Small intestine (tissue), 7 donors: ENCODE data around the gene TLR9. TPM values are rescaled to one million over a fixed set of nuclear protein-coding genes. Genes with fewer than 3 reads are reported as not detected.
A peak's percentile ranks its signal among the peaks of the same experiment; 100 is the strongest.
"Not testable (repeated sequence)": the region's sequence is repeated elsewhere in the genome, so short reads cannot be mapped to it uniquely, and the experiment has no call there.

Source experiments
- DNase-seq, 2 donors: peaks; one replicate each; pipeline versions ENCODE4 v3.0.0 to v3.0.0-alpha.2; 2013
- FAIRE-seq: peaks from 2 replicates; lab custom pipeline; 2012; peaks lifted over from hg19 to GRCh38; lab: Jason Lieb, UNC
- H3K27ac ChIP-seq, 3 donors: one replicate each; pipeline ENCODE4 v1.5.1; 2013; ENCODE audit warnings: low read length in 2 of 3, mild to moderate bottlenecking in 2 of 3, control low read depth in 1 of 3, inconsistent platforms in 1 of 3, low read depth in 1 of 3, moderate library complexity in 1 of 3
- H3K27me3 ChIP-seq, 3 donors: one replicate each; pipeline ENCODE4 v1.6.1; 2013; ENCODE audit warnings: low read length in 3 of 3, inconsistent platforms in 1 of 3; ENCODE audit not compliant: control insufficient read depth in 3 of 3, insufficient read depth in 3 of 3
- H3K36me3 ChIP-seq, 3 donors: one replicate each; pipeline ENCODE4 v1.6.1; 2013; ENCODE audit warnings: low read length in 3 of 3, inconsistent platforms in 1 of 3, low read depth in 1 of 3, mild to moderate bottlenecking in 1 of 3, moderate library complexity in 1 of 3; ENCODE audit not compliant: control insufficient read depth in 3 of 3, insufficient read depth in 2 of 3
- H3K4me1 ChIP-seq, 3 donors: one replicate each; pipeline ENCODE4 v1.6.1; 2013; ENCODE audit warnings: low read length in 2 of 3, inconsistent platforms in 1 of 3, low read depth in 1 of 3, mild to moderate bottlenecking in 1 of 3, moderate library complexity in 1 of 3; ENCODE audit not compliant: control insufficient read depth in 3 of 3, insufficient read depth in 2 of 3
- H3K4me3 ChIP-seq, 3 donors: one replicate each; pipeline ENCODE4 v1.5.1; 2013; ENCODE audit warnings: low read length in 3 of 3, control low read depth in 1 of 3, inconsistent platforms in 1 of 3, low read depth in 1 of 3, mild to moderate bottlenecking in 1 of 3, moderate library complexity in 1 of 3
- H3K9me3 ChIP-seq, 2 donors: one replicate each; pipeline ENCODE4 v1.6.1; 2013; ENCODE audit warnings: low read depth in 1 of 2, low read length in 1 of 2; ENCODE audit not compliant: control insufficient read depth in 2 of 2, insufficient read depth in 1 of 2
- WGBS, 3 donors: extraction: QIAGEN DNeasy Blood & Tissue Kit; methylation state at CpG; one replicate each; pipeline ENCODE4 v1.1.7; 2013; 5-methylcytosine and 5-hydroxymethylcytosine counted together
- polyA plus RNA-seq, 4 donors: library from polyadenylated mRNA; stranded (reverse) in 3 of 4; unstranded in 1 of 4; fragments of 200-250 nt in 3 of 4; fragments of 120-200 nt in 1 of 4; gene quantifications; one replicate each; pipeline versions ENCODE4 v1.2.1 to v1.2.3, GENCODE V29; 2013
- donor health status: healthy with polysubstance abuse.
- donor health status: control.
- donor health status: control.
- donor health status: Bipolar disorder and iron deficiency.
- donor health status: healthy.

The TLR9 gene
- polyA plus RNA-seq, 4 donors, result 0.12 to 0.30 TPM; not detected in 2

DNA sequence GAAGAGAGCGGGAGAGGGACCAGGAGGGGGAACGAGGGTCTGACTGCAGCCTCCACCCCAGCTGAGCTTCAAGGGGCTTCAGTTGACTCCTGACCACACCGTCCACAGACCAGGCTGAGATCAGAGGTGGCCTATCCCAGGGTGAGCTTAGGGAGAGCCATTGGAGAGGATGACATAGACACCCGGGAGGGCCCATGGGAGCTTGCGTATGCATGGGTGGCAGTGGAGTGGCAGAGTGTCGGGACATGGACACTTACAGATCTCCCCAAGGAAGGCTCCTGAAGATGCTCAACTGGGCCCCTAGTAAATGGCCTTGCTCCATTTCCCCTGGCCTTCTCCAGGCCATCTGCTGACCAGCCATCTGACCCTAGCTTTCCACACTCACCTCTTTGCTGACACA lies 40.1 kb downstream of the TLR9 start:
- WGBS, 3 donors, result 93 to 95% (median 93%) methylated on average over 6 of the region's 6 CpGs
- DNase-seq, result no peak
- no peaks in the 10 kb centered on the region for H3K36me3 ChIP-seq
- no peaks in the 10 kb centered on the region for H3K9me3 ChIP-seq
- H3K4me1 ChIP-seq, result peaks cover 0 to 29% (median 2%) of the 10 kb centered on the region in 3 donors
- FAIRE-seq, result no peak
- no peaks in the 10 kb centered on the region for H3K27me3 ChIP-seq
- H3K27ac ChIP-seq, result no peak overlapping the region
- no peak overlapping the region for H3K4me3 ChIP-seq

DNA sequence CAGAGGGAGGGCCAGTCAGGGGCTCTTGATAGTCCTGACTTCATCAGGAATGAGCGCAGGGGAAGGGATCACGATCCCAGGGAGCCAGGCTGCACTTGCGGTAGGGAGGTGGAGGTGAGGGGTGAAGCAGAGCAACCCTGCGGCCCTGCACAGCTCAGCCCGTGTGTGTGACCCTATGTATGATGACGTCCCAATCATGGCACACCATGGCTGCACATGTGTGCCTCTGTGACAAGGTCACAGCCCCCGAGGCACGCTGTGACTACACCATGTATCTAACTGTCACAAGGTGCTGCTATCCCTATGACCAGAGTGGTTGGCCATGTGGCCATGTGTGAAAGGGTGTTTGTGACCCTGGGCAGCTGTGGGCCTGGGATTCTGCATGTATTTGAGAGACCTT lies 40.8 kb downstream of the TLR9 start:
- H3K4me3 ChIP-seq, result no peak overlapping the region
- 90 to 91% (median 91%) methylated on average over 8 of the region's 8 CpGs for WGBS, 3 donors
- no peak overlapping the region for H3K27ac ChIP-seq
- peaks cover 0 to 26% (median 2%) of the 10 kb centered on the region in 3 donors for H3K4me1 ChIP-seq
- H3K9me3 ChIP-seq, result no peaks in the 10 kb centered on the region
- no peaks in the 10 kb centered on the region for H3K36me3 ChIP-seq
- FAIRE-seq (no peak), DNase-seq (no peak)
- H3K27me3 ChIP-seq, result no peaks in the 10 kb centered on the region

DNA sequence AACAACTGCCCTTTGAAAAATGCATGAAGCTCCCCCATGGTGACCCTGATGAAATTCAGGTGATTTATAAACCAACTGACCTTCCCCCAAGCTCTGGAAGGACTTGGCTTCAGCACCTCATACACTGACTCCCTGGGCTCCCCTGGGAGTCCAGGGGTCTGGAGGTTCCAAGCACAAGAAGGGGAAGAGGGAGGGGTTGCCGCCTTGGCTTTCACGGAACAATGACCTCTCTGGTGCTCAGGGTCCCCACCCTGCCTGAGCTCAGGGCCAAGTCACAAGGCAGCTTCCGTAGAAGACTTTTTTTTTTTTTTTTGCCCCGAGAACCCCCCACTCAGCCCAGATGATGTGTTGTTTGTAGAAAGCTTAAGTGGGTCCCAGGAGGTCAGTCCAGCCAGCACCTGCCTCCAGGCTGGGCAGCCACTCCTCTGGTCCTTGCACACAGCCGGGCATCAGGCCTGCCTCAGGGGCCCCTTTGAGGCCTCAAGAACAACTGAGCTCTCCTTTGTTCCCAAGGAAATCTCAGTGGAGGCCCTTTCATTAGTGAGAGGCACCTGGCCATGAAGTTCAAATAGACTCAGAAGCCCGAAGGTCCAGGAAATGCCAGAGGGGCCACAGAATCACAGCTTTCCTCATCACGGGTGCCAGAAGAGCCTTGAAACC lies 41.5 kb downstream of the TLR9 start:
- Histone ChIP-seq H3K4me1 (peaks cover 0 to 19% (median 2%) of the 10 kb centered on the region in 3 donors), H3K27ac (no peak overlapping the region), H3K27me3 (no peaks in the 10 kb centered on the region), H3K4me3 (no peak overlapping the region), H3K9me3 (no peaks in the 10 kb centered on the region), H3K36me3 (no peaks in the 10 kb centered on the region)
- 76 to 83% (median 77%) methylated on average over 7 of the region's 7 CpGs for WGBS, 3 donors
- FAIRE-seq (no peak), DNase-seq (peak in 1 of 2 donors; percentile 39)

DNA sequence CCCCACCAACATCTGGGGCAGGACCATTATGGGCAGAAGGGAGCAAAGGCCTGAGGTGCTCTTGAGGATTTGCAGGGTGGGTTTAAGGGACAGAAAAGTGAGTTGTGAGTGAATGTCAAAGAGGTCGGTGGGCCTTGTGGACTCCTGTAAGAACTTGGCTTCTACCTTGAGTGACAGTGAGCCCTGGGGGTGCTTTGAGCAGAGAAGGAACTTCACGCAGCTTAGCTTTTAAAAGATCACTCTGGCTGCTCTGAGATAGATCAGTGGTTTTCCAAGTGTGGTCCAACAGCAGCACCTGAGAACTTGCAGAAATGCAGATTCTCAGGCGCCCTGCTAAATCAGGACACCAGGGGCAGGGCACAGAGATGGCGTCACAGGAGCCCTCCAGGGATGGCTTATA lies 42.8 kb downstream of the TLR9 start:
- no peak for DNase-seq
- FAIRE-seq, result no peak
- no peaks in the 10 kb centered on the region for H3K9me3 ChIP-seq
- 85 to 96% (median 91%) methylated on average over 4 of the region's 4 CpGs for whole genome bisulfite sequencing, 3 donors
- H3K27me3 ChIP-seq, result no peaks in the 10 kb centered on the region
- peak overlapping the region in 1 of 3 donors; percentile 31 for H3K27ac ChIP-seq
- H3K4me3 ChIP-seq, result no peak overlapping the region
- no peaks in the 10 kb centered on the region for H3K36me3 ChIP-seq
- peaks cover 0 to 8% (median 2%) of the 10 kb centered on the region in 3 donors for H3K4me1 ChIP-seq

DNA sequence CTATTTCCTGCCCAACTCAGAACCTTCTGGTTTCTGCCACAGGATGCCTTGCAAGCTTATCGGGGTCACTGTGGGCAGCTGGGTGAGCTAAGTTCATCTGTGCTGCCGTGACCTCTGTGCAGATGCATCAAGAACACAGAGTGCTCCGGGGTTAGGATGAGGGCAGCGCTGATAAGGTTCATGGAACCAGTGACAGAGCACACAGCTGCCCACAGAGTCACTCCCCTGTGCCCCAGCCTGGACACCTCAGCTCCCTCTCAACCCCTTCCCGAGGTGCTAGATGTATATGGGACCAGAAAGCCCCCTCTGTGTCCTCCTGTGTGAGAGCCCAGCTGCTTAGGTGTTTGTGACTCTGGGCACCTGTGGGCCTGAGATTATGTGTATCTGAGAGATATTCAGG lies 43.2 kb downstream of the TLR9 start:
- Histone ChIP-seq H3K27ac (peak overlapping the region in 1 of 3 donors; percentile 31), H3K4me1 (peaks cover 0 to 8% (median 2%) of the 10 kb centered on the region in 3 donors), H3K27me3 (no peaks in the 10 kb centered on the region), H3K4me3 (no peak overlapping the region), H3K9me3 (no peaks in the 10 kb centered on the region), H3K36me3 (no peaks in the 10 kb centered on the region)
- WGBS, 3 donors, result 69 to 78% (median 69%) methylated on average over 5 of the region's 5 CpGs
- FAIRE-seq (no peak), DNase-seq (peak in 1 of 2 donors; percentile 15)

DNA sequence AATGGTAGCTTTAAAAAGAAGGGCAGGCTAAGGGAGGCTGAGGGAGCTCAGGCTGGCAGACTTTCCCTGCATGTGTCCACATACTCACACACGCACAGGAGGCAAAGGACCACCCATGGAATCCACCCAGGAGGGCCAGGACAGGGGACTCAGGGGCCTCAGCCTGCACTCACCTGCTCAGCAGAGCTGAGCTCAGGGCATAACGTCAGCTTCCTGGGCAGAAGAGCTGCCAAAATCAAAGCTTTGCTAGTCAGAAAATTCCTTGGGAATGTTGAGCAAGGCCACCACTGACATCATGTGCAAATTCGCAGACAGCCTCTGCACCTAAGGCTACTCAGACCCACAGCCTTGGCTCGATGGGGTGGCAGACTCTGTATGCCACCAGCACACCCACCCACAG lies 43.9 kb downstream of the TLR9 start:
- H3K4me3 ChIP-seq, result no peak overlapping the region
- H3K27me3 ChIP-seq, result no peaks in the 10 kb centered on the region
- H3K9me3 ChIP-seq, result no peaks in the 10 kb centered on the region
- H3K36me3 ChIP-seq, result no peaks in the 10 kb centered on the region
- no peak for FAIRE-seq
- H3K27ac ChIP-seq, result no peak overlapping the region
- 76 to 82% (median 79%) methylated on average over 4 of the region's 4 CpGs for WGBS, 3 donors
- no peak for DNase-seq
- H3K4me1 ChIP-seq, result peaks cover 0 to 8% (median 2%) of the 10 kb centered on the region in 3 donors

DNA sequence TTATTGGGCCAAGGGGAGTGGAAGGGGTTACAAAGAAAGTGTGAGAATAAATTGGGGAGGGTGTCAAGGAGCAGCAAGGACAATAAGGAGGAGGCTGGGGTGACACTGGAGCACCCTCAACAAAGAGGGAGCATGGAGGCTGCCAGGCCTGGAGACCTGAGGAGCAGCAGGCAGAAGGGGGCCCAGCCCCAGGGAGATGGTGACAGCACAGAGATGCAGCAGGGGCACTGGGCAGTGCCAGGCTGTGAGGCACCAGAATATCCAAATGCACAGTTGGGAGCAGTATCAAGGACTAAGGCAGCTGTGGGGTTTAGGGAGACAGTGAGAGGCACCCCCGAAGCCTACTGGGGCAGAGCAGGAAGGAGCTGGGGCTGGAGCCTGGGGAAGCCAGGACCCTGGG lies 46.9 kb downstream of the TLR9 start:
- peaks cover 0 to 2% (median under 1%) of the 10 kb centered on the region in 3 donors for H3K4me1 ChIP-seq
- H3K27ac ChIP-seq, result no peak overlapping the region
- no peak for FAIRE-seq
- H3K27me3 ChIP-seq, result no peaks in the 10 kb centered on the region
- WGBS, 3 donors, result 96 to 100% (median 100%) methylated on average over 1 of the region's 1 CpG
- no peak for DNase-seq
- H3K4me3 ChIP-seq, result no peak overlapping the region
- H3K36me3 ChIP-seq, result no peaks in the 10 kb centered on the region
- no peaks in the 10 kb centered on the region for H3K9me3 ChIP-seq

DNA sequence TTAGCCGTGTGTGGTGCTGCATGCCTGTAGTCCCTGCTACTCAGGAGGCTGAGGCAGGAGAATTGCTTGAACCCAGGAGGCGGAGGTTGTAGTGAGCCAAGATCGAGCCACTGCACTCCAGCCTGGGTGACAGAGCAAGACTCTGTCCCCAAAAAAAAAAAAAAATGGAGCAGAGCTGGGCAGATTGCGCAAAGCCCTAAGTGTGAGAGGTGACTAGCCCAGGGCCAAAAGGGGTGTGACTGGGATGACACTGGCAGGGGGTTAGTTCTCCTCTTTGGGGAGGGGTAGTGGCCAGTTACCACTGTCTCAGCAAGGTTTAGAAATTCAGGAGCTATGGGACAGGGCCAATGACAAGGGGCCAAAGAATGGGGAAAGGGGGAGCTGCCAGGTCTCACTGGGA lies 47.3 kb downstream of the TLR9 start:
- H3K9me3 ChIP-seq, H3K36me3 ChIP-seq, H3K27me3 ChIP-seq, H3K4me3 ChIP-seq, DNase-seq, H3K27ac ChIP-seq, FAIRE-seq, H3K4me1 ChIP-seq: not testable (repeated sequence)
- 91 to 94% (median 91%) methylated on average over 4 of the region's 4 CpGs for WGBS, 3 donors

DNA sequence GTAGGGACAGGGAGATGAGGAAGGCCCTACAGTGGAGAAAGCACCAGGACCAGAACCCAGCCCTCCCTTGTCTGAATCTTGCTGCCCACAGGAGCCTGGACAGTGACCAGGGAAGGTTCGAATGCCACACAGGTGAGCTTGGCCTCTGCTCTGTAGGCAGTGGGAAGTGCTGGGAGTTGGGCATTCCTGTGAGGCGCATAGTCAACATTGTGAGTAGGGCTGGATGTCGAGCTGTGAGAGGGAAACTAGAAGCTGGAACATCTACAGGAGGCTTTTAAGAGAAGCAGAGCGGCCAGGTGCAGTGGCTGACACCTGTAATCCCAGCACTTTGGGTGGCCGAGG lies 47.8 kb downstream of the TLR9 start:
- WGBS, 3 donors, result 73 to 88% (median 77%) methylated on average over 5 of the region's 5 CpGs
- H3K9me3 ChIP-seq, result no peaks in the 10 kb centered on the region
- H3K4me3 ChIP-seq, result no peak overlapping the region
- no peak for FAIRE-seq
- no peak for DNase-seq
- H3K27me3 ChIP-seq, result no peaks in the 10 kb centered on the region
- H3K36me3 ChIP-seq, result no peaks in the 10 kb centered on the region
- no peak overlapping the region for H3K27ac ChIP-seq
- peaks cover 0 to 2% (median 0%) of the 10 kb centered on the region in 3 donors for H3K4me1 ChIP-seq
